Measurements from ENCODE around the gene BCL2L14. TPM values are rescaled to one million over a fixed set of nuclear protein-coding genes. Genes with fewer than 3 reads are reported as not detected.

The BCL2L14 gene
- total RNA-seq, 1 experiment from 2014 or later = 0.30 TPM

DNA sequence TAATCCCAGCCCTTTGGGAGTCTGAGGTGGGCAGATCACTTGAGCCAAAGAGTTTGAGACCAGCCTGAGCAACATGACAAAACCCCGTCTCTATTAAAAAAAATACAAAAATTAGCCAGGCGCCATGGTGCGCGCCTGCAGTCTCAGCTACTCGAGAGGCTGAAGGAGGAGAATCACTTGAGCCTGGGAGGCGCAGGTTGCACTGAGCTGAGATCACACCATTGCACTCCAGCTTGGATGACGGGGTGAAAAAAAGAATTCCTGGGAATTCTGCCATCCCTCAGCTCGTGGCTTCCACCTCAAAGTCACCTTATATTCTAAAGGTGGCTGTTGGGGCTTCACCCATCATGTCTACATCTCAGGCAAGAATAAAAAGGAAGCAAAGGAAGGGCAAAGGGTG is 12.9 kb downstream of the BCL2L14 start:
- Histone ChIP-seq H3K9me2 (ENCODE audit: insufficient read depth) (no peaks in the 10 kb centered on the region), H3K9ac (ENCODE audit: low read length) (no peak overlapping the region), H4K20me1 (ENCODE audit: insufficient read depth) (no peaks in the 10 kb centered on the region), H3K27me3 (ENCODE audit: insufficient read depth, low read length) (no peaks in the 10 kb centered on the region), H3K4me3 (replicated peaks in 1 of 2; ENCODE audit: low read depth in 1 of 2, low read length in 2 of 2) (no peak overlapping the region), H3K27ac (ENCODE audit: low read depth, low read length) (no peak overlapping the region), H3K4me2 (ENCODE audit: low read length) (no peak overlapping the region), H2AFZ (ENCODE audit: low read depth, low read length, poor library complexity, severe bottlenecking) (no peak overlapping the region), H3K4me1 (ENCODE audit: control insufficient read depth in 1 of 2, insufficient read depth in 2 of 2, low read length in 2 of 2) (peaks cover 0 to 5% of the 10 kb centered on the region in 2 experiments; a peak in 1 of 4 replicates), H3K9me3 (ENCODE audit: control insufficient read depth in 1 of 2, insufficient read depth in 1 of 2, low read depth in 1 of 2, low read length in 2 of 2) (no peaks in the 10 kb centered on the region), H3K36me3 (ENCODE audit: control insufficient read depth in 1 of 2, insufficient read depth in 2 of 2, low read length in 2 of 2) (no peaks in the 10 kb centered on the region), H3K79me2 (ENCODE audit: insufficient read depth, low read length) (no peaks in the 10 kb centered on the region)
- CTCF ChIA-PET = interaction anchor here (0.7 to 2.3 kb wide), 2 partner anchors 11 to 244 kb away, joined by 3 to 22 read pairs; no protein-coding TSS in a partner anchor
- POLR2A ChIA-PET = no interaction called here
- no TSS peak for BruUV-seq (replicated peaks)
- TF ChIP-seq SIN3A (IDR thresholded peaks at IDR 0.05; ENCODE audit: low read depth) = no peak
- TF ChIP-seq EZH2 (IDR thresholded peaks at IDR 0.05) = no peak
- no peak for TF ChIP-seq EGR1 (IDR thresholded peaks at IDR 0.05; ENCODE audit: low read depth)
- TF ChIP-seq, protein P1, sequence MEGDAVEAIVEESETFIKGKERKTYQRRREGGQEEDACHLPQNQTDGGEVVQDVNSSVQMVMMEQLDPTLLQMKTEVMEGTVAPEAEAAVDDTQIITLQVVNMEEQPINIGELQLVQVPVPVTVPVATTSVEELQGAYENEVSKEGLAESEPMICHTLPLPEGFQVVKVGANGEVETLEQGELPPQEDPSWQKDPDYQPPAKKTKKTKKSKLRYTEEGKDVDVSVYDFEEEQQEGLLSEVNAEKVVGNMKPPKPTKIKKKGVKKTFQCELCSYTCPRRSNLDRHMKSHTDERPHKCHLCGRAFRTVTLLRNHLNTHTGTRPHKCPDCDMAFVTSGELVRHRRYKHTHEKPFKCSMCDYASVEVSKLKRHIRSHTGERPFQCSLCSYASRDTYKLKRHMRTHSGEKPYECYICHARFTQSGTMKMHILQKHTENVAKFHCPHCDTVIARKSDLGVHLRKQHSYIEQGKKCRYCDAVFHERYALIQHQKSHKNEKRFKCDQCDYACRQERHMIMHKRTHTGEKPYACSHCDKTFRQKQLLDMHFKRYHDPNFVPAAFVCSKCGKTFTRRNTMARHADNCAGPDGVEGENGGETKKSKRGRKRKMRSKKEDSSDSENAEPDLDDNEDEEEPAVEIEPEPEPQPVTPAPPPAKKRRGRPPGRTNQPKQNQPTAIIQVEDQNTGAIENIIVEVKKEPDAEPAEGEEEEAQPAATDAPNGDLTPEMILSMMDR (IDR thresholded peaks at IDR 0.05 in 2 of 3, conservative IDR thresholded peaks at IDR 0.05 in 1 of 3; ENCODE audit: borderline replicate concordance in 1 of 3, insufficient read depth in 1 of 3, low read depth in 2 of 3, low read length in 2 of 3) = no peak
- TF ChIP-seq, protein P2, sequence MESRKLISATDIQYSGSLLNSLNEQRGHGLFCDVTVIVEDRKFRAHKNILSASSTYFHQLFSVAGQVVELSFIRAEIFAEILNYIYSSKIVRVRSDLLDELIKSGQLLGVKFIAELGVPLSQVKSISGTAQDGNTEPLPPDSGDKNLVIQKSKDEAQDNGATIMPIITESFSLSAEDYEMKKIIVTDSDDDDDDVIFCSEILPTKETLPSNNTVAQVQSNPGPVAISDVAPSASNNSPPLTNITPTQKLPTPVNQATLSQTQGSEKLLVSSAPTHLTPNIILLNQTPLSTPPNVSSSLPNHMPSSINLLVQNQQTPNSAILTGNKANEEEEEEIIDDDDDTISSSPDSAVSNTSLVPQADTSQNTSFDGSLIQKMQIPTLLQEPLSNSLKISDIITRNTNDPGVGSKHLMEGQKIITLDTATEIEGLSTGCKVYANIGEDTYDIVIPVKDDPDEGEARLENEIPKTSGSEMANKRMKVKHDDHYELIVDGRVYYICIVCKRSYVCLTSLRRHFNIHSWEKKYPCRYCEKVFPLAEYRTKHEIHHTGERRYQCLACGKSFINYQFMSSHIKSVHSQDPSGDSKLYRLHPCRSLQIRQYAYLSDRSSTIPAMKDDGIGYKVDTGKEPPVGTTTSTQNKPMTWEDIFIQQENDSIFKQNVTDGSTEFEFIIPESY (IDR thresholded peaks at IDR 0.05; ENCODE audit: extremely low read depth, insufficient replicate concordance, low read length) = no peak
- no peak for TF ChIP-seq ZNF274 (IDR thresholded peaks at IDR 0.05; ENCODE audit: low read depth, low read length)
- DNase-seq (ENCODE audit: low read depth, low spot score) (no peak), ATAC-seq (no peak)
- intact Hi-C loops (cut with micrococcal nuclease) = loop anchor here (5.0 kb wide), 1 partner anchor 619 kb away; no protein-coding TSS in a partner anchor
- RAD21 ChIA-PET (ENCODE audit: low non-redundant PET in 1 of 2, low total read pairs in 2 of 2, uncharacterized antibody in 2 of 2, unreplicated experiment in 2 of 2) = no interaction called here

Data from HCT116 (cell line).